ENCODE results near the gene MAD2L1. TPM values are rescaled to one million over a fixed set of nuclear protein-coding genes. Genes with fewer than 3 reads are reported as not detected.

MAD2L1 gene
- total and polyA plus RNA-seq, 2 of the 13 experiments (the other 11 are each of a cell fraction or from before 2014, with no cell fraction given), result 40.6 to 109 TPM

DNA sequence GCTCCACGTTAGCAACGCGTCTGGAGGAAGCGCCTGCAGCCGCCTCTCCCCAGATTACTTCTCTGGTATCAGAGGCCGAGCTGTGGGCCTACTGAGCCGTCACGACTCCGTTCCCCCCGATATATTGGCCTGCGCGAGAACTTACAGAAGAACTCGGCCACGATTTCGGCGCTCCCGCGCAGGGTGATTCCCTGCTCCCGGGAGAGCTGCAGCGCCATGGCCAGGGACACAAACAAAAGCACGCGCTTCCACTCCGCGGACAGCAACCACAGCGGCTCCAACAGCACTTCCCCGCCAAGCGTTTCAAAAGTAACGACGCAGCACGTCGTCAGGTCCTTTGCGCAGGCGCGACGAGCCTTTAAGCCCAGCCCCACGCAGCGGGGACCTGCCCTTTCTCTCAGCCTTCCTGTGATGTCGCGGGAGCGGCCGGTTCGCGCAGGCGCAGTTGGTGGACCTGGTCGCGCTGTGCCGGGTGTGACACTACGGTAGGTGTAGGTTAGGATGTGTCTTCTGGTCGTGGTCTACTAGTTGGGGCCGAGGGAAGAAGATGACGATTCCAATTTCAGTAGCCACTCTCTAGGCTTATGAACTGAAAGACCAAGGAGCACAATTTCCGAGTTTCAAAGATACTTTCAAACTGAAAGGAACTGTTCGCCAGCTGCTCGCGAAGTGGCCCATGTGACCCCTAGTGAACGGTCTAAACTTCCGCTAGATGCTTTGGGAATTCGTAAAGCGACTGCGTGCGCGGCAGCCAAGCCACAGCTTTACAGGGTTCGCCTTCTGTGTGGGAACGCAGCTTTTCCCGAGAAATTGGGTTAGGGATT, at the start of gene MAD2L1 (continued):
- TF ChIP-seq ZNF761 (CRISPR knock-in tag; conservative IDR thresholded peaks at IDR 0.05) (0 out of 2 replicates have a peak, but pooled peaks have one; percentile 29), HOXD1 (CRISPR knock-in tag; IDR thresholded peaks at IDR 0.05) (no peak; the same call in 1 of the 2 replicates), AGO2 (optimal IDR thresholded peaks at IDR 0.05; ENCODE audit: low read depth, low read length) (peak; percentile 39), NFE2 (CRISPR knock-in tag; IDR thresholded peaks at IDR 0.05) (no peak), ZNF101 (CRISPR knock-in tag; IDR thresholded peaks at IDR 0.05; ENCODE audit: borderline replicate concordance, low read depth) (no peak), SMYD3 (CRISPR knock-in tag; IDR thresholded peaks at IDR 0.05) (0 out of 2 replicates have a peak, but pooled peaks have one; percentile 70), U2AF1 (optimal IDR thresholded peaks at IDR 0.05; ENCODE audit: low read depth, low read length) (peak; percentile 66), RBAK (CRISPR knock-in tag; IDR thresholded peaks at IDR 0.05) (no peak; the same call in 1 of the 2 replicates), JUND (CRISPR knock-in tag; IDR thresholded peaks at IDR 0.05) (no peak), ZNF207 (IDR thresholded peaks at IDR 0.05; ENCODE audit: borderline replicate concordance) (no peak), ZBTB8A (CRISPR knock-in tag; IDR thresholded peaks at IDR 0.05; ENCODE audit: borderline replicate concordance, low read depth) (no peak), SAFB2 (CRISPR knock-in tag; IDR thresholded peaks at IDR 0.05; ENCODE audit: borderline replicate concordance, low read depth) (peak; percentile 86; the same call in 1 of the 2 replicates), EHMT2 (IDR thresholded peaks at IDR 0.05; ENCODE audit: borderline replicate concordance, low read depth, low read length) (no peak), ZFP82 (CRISPR knock-in tag; IDR thresholded peaks at IDR 0.05; ENCODE audit: borderline replicate concordance) (no peak), ZNF510 (CRISPR knock-in tag; IDR thresholded peaks at IDR 0.05; ENCODE audit: low read depth) (no peak), ZFP36 (IDR thresholded peaks at IDR 0.05; ENCODE audit: borderline replicate concordance, low read depth, low read length, partially characterized antibody) (no peak), ZNF709 (CRISPR knock-in tag; IDR thresholded peaks at IDR 0.05) (no peak; the same call in 1 of the 2 replicates), ZNF558 (CRISPR knock-in tag; IDR thresholded peaks at IDR 0.05; ENCODE audit: borderline replicate concordance) (peak; percentile 63; the same call in 1 of the 2 replicates), ZNF891 (CRISPR knock-in tag; IDR thresholded peaks at IDR 0.05) (no peak; the same call in 1 of the 2 replicates), ATRX (CRISPR knock-in tag; IDR thresholded peaks at IDR 0.05; ENCODE audit: borderline replicate concordance) (no peak), DNMT1 (CRISPR knock-in tag; IDR thresholded peaks at IDR 0.05) (peak; percentile 90), NFE2L1 (CRISPR knock-in tag; IDR thresholded peaks at IDR 0.05; ENCODE audit: borderline replicate concordance) (no peak), ZNF317 (CRISPR knock-in tag; IDR thresholded peaks at IDR 0.05) (peak; percentile 6; the same call in 1 of the 2 replicates)
- TF ChIP-seq, protein P1, sequence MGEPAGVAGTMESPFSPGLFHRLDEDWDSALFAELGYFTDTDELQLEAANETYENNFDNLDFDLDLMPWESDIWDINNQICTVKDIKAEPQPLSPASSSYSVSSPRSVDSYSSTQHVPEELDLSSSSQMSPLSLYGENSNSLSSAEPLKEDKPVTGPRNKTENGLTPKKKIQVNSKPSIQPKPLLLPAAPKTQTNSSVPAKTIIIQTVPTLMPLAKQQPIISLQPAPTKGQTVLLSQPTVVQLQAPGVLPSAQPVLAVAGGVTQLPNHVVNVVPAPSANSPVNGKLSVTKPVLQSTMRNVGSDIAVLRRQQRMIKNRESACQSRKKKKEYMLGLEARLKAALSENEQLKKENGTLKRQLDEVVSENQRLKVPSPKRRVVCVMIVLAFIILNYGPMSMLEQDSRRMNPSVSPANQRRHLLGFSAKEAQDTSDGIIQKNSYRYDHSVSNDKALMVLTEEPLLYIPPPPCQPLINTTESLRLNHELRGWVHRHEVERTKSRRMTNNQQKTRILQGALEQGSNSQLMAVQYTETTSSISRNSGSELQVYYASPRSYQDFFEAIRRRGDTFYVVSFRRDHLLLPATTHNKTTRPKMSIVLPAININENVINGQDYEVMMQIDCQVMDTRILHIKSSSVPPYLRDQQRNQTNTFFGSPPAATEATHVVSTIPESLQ (CRISPR knock-in tag; conservative IDR thresholded peaks at IDR 0.05), result no peak; the same call in 1 of the 2 replicates
- TF ChIP-seq, protein P2, sequence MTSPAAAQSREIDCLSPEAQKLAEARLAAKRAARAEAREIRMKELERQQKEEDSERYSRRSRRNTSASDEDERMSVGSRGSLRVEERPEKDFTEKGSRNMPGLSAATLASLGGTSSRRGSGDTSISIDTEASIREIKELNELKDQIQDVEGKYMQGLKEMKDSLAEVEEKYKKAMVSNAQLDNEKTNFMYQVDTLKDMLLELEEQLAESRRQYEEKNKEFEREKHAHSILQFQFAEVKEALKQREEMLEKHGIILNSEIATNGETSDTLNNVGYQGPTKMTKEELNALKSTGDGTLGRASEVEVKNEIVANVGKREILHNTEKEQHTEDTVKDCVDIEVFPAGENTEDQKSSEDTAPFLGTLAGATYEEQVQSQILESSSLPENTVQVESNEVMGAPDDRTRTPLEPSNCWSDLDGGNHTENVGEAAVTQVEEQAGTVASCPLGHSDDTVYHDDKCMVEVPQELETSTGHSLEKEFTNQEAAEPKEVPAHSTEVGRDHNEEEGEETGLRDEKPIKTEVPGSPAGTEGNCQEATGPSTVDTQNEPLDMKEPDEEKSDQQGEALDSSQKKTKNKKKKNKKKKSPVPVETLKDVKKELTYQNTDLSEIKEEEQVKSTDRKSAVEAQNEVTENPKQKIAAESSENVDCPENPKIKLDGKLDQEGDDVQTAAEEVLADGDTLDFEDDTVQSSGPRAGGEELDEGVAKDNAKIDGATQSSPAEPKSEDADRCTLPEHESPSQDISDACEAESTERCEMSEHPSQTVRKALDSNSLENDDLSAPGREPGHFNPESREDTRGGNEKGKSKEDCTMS (CRISPR knock-in tag; conservative IDR thresholded peaks at IDR 0.05), result no peak
- TF ChIP-seq, protein P3, sequence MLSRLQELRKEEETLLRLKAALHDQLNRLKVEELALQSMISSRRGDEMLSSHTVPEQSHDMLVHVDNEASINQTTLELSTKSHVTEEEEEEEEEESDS (CRISPR knock-in tag; IDR thresholded peaks at IDR 0.05; ENCODE audit: borderline replicate concordance), result 0 out of 2 replicates have a peak, but pooled peaks have one; percentile 54
